MM.1S (cell line): ENCODE measurements around the gene SHKBP1.

ENCODE experiments used
- DNase-seq: peaks from one replicate; pipeline ENCODE4 v3.0.0-alpha.2; 2015
- H2AFZ ChIP-seq: fragments of 300-600 bp; sonication (generic); 2 replicates; pipeline ENCODE4 v1.6.0; 2016; ENCODE audit warnings: antibody characterized with exemption, low read length
- H3F3A ChIP-seq: fragments of 300-600 bp; sonication (generic); 2 replicates; pipeline ENCODE4 v1.6.1; 2016; ENCODE audit warnings: mild to moderate bottlenecking, antibody characterized with exemption, low read length, moderate library complexity, mixed read lengths; ENCODE audit not compliant: insufficient read depth
- H3K27ac ChIP-seq: fragments of 300-600 bp; sonication (generic); 2 replicates; pipeline ENCODE4 v1.5.1; 2016; ENCODE audit warnings: mild to moderate bottlenecking, low read length
- H3K27me3 ChIP-seq: fragments of 300-600 bp; sonication (generic); replicated peaks from 2 replicates; pipeline ENCODE4 v1.6.0; 2016; ENCODE audit warnings: low read length; ENCODE audit not compliant: insufficient read depth
- H3K36me3 ChIP-seq: fragments of 300-600 bp; sonication (generic); replicated peaks from 2 replicates; pipeline ENCODE4 v1.6.1; 2016; ENCODE audit warnings: mild to moderate bottlenecking, low read length, mixed read lengths; ENCODE audit not compliant: insufficient read depth
- H3K4me1 ChIP-seq: fragments of 300-600 bp; sonication (generic); 2 replicates; pipeline ENCODE4 v1.6.1; 2016; ENCODE audit warnings: low read length, mixed read lengths
- H3K4me2 ChIP-seq: fragments of 300-600 bp; sonication (generic); 2 replicates; pipeline ENCODE4 v1.6.0; 2016; ENCODE audit warnings: low read depth, low read length
- H3K4me3 ChIP-seq: fragments of 300-600 bp; sonication (generic); 2 replicates; pipeline ENCODE4 v1.5.1; 2016; ENCODE audit warnings: low read length, mixed read lengths
- H3K79me2 ChIP-seq: fragments of 300-600 bp; sonication (generic); 2 replicates; pipeline ENCODE4 v1.6.1; 2016; ENCODE audit warnings: mixed run types, low read length, mixed read lengths
- H3K9ac ChIP-seq: fragments of 300-600 bp; sonication (generic); 2 replicates; pipeline ENCODE4 v1.6.1; 2016; ENCODE audit warnings: low read length, mixed read lengths
- H3K9me2 ChIP-seq: fragments of 300-600 bp; sonication (generic); replicated peaks from 2 replicates; pipeline ENCODE4 v1.6.1; 2016; ENCODE audit warnings: mild to moderate bottlenecking, low read length, mixed read lengths; ENCODE audit not compliant: insufficient read depth
- H3K9me3 ChIP-seq: fragments of 300-600 bp; sonication (generic); replicated peaks from 2 replicates; pipeline ENCODE4 v1.6.1; 2016; ENCODE audit warnings: mild to moderate bottlenecking, low read length, mixed read lengths; ENCODE audit not compliant: insufficient read depth
- H4K20me1 ChIP-seq: fragments of 300-600 bp; sonication (generic); 2 replicates; pipeline ENCODE4 v1.6.1; 2016; ENCODE audit warnings: mild to moderate bottlenecking, low read length, moderate library complexity, mixed read lengths; ENCODE audit not compliant: insufficient read depth
- EZH2 ChIP-seq: fragments of 300-600 bp; sonication (generic); optimal IDR thresholded peaks from 2 replicates; pipeline ENCODE3; 2017; ENCODE audit warnings: low read depth, mild to moderate bottlenecking, antibody characterized with exemption, low read length, mixed read lengths
- EZH2phosphoT487 ChIP-seq: fragments of 300-600 bp; sonication (generic); IDR thresholded peaks from 2 replicates; pipeline ENCODE4 v1.6.1; 2018; ENCODE audit warnings: antibody characterized with exemption, low read length
- TF ChIP-seq, protein P1 (sequence below): fragments of 300-600 bp; sonication (generic); IDR thresholded peaks from 2 replicates; pipeline ENCODE4 v1.5.1; 2016; ENCODE audit warnings: antibody characterized with exemption, low read length, mixed read lengths

SHKBP1 gene, protein sequence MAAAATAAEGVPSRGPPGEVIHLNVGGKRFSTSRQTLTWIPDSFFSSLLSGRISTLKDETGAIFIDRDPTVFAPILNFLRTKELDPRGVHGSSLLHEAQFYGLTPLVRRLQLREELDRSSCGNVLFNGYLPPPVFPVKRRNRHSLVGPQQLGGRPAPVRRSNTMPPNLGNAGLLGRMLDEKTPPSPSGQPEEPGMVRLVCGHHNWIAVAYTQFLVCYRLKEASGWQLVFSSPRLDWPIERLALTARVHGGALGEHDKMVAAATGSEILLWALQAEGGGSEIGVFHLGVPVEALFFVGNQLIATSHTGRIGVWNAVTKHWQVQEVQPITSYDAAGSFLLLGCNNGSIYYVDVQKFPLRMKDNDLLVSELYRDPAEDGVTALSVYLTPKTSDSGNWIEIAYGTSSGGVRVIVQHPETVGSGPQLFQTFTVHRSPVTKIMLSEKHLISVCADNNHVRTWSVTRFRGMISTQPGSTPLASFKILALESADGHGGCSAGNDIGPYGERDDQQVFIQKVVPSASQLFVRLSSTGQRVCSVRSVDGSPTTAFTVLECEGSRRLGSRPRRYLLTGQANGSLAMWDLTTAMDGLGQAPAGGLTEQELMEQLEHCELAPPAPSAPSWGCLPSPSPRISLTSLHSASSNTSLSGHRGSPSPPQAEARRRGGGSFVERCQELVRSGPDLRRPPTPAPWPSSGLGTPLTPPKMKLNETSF

DNA sequence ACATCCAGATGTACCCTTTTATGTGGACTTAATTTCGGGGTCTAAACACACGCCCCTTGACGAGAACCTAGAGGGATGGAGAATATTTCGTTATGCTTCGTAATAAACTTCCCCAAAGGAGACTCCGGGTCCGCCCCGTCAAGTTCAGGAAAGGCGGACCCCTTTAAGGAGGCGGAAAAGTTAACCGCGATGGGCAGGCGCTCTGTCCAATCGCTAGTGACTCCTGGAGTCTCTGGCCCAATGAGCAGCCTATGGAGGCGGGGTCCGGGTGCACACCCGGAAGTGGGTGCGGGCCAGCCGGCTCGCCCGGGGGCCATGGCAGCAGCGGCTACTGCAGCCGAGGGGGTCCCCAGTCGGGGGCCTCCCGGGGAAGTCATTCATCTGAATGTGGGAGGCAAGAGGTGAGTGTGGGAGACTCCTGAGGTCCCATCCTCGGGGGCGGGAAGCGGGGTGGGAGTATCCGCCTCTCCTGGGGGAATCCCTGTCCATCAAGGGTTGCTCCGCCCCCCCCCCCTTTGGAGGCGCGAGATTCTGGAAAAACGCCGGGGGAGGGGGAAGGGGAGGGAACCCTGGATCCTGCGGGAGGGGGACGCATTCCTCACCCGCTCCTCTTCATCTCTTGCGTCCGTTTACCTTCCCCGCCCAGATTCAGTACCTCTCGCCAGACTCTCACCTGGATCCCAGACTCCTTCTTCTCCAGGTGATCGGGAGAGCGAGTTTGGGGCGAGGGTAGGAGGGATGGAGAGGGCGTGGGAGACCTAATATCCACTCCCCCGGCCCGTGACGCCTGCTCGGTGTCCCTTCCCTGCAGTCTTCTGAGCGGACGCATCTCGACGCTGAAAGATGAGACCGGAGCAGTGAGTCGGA is at the start of gene SHKBP1:
SHKBP1 (plus strand) TSS at position 289 of the 867 bp plus-strand sequence; CDS start at position 316, 27 bp downstream.
- Histone ChIP-seq H3K27me3 (no peaks in the 10 kb centered on the region), H3K4me2 (peak within 1 kb of the TSS; percentile 93), H4K20me1 (no peaks in the 10 kb centered on the region), H3K36me3 (no peaks in the 10 kb centered on the region), H3K4me3 (peak within 1 kb of the TSS; percentile 91), H3K79me2 (peaks cover 6% of the 10 kb centered on the region; the same call in 1 of the 2 replicates), H3K9me2 (no peaks in the 10 kb centered on the region), H3F3A (no peaks in the 10 kb centered on the region), H3K4me1 (peaks cover 3% of the 10 kb centered on the region; the same call in 1 of the 2 replicates), H3K9ac (peak within 1 kb of the TSS; percentile 59), H3K27ac (no peak within 1 kb of the TSS), H3K9me3 (no peaks in the 10 kb centered on the region), H2AFZ (peak within 1 kb of the TSS; percentile 99)
- no peak for TF ChIP-seq EZH2
- peak; percentile 94 for DNase-seq

DNA sequence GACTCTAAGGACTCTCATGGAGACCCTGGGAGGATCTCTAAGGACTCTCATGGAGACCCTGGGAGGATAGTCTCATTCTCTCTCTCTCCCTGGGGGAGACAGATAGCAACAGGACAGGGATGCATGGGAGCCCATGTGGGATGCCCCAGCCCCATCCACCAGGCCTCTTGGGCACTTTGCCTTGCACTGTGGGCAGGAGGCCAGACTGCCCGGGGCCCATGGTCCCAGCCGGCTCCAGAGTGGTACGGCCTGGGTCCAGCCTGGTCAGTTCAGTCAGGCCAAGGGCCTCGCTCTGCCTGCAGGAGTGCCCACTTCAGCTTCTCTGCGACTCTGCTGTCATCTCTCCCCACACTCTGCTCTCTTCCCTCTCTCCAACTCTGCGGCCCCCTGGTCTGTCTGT is 48.6 kb upstream of the SHKBP1 start:
- Histone ChIP-seq H3K9me3 (no peaks in the 10 kb centered on the region), H3K79me2 (no peaks in the 10 kb centered on the region), H3K27me3 (peaks cover 13% of the 10 kb centered on the region; the same call in 1 of the 2 replicates), H3K36me3 (no peaks in the 10 kb centered on the region), H4K20me1 (no peaks in the 10 kb centered on the region), H3K4me1 (peaks cover 13% of the 10 kb centered on the region; the same call in 1 of the 2 replicates), H3K9me2 (no peaks in the 10 kb centered on the region), H2AFZ (no peak overlapping the region), H3K4me3 (no peak overlapping the region), H3K4me2 (no peak overlapping the region), H3F3A (no peaks in the 10 kb centered on the region), H3K9ac (no peak overlapping the region), H3K27ac (no peak overlapping the region)
- no peak for DNase-seq
- TF ChIP-seq EZH2: no peak
- TF ChIP-seq EZH2phosphoT487: no peak
- TF ChIP-seq, protein P1, sequence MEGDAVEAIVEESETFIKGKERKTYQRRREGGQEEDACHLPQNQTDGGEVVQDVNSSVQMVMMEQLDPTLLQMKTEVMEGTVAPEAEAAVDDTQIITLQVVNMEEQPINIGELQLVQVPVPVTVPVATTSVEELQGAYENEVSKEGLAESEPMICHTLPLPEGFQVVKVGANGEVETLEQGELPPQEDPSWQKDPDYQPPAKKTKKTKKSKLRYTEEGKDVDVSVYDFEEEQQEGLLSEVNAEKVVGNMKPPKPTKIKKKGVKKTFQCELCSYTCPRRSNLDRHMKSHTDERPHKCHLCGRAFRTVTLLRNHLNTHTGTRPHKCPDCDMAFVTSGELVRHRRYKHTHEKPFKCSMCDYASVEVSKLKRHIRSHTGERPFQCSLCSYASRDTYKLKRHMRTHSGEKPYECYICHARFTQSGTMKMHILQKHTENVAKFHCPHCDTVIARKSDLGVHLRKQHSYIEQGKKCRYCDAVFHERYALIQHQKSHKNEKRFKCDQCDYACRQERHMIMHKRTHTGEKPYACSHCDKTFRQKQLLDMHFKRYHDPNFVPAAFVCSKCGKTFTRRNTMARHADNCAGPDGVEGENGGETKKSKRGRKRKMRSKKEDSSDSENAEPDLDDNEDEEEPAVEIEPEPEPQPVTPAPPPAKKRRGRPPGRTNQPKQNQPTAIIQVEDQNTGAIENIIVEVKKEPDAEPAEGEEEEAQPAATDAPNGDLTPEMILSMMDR: no peak

DNA sequence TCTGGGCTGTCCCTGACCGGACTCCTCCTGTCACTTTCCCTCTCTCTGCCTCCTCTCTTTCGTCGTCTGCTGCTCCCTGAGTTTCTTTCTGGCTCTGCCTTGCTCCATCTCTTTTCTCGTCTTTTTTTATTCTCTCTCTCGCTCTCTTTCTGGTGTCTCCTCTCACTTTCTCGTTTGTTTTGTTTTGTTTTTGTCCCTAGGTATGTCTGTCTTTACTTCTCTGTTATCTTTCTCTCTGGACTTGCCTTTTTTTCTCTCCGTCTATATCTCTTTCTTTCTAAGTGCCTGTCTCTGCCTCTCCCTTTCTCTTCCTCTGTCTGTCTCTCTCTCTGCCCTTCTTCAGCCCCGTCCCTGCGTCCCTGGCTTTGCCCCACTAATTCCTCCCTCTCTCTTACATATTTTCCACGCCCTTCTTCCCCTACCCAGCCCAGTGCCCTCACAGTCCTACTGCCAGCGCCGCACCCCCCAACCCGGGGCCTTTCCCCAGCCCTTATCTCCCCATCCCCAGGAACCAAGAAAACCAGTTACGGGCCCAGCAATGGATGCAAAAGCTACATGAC is 48.1 kb upstream of the SHKBP1 start:
- TF ChIP-seq, protein P1: no peak
- TF ChIP-seq EZH2 (no peak), EZH2phosphoT487 (no peak)
- Histone ChIP-seq H3K4me2 (peak overlapping the region; percentile 94; the same call in 1 of the 2 replicates), H3K79me2 (no peaks in the 10 kb centered on the region), H3K9me2 (no peaks in the 10 kb centered on the region), H3K4me3 (no peak overlapping the region), H3K27me3 (peaks cover 13% of the 10 kb centered on the region; the same call in 1 of the 2 replicates), H2AFZ (peak overlapping the region; percentile 91), H3F3A (no peaks in the 10 kb centered on the region), H3K36me3 (no peaks in the 10 kb centered on the region), H4K20me1 (no peaks in the 10 kb centered on the region), H3K9me3 (no peaks in the 10 kb centered on the region), H3K4me1 (peaks cover 11% of the 10 kb centered on the region; the same call in 1 of the 2 replicates), H3K9ac (no peak overlapping the region), H3K27ac (no peak overlapping the region)
- DNase-seq: no peak
